ENCODE data around the gene DDRGK1.
"Not testable (repeated sequence)": the region's sequence is repeated elsewhere in the genome, so short reads cannot be mapped to it uniquely, and the experiment has no call there.

The DDRGK1 gene

GRCh38 chr20:3218307-3218988 lies 14.0 kb upstream of the DDRGK1 start:
- TF ChIP-seq, protein P1, sequence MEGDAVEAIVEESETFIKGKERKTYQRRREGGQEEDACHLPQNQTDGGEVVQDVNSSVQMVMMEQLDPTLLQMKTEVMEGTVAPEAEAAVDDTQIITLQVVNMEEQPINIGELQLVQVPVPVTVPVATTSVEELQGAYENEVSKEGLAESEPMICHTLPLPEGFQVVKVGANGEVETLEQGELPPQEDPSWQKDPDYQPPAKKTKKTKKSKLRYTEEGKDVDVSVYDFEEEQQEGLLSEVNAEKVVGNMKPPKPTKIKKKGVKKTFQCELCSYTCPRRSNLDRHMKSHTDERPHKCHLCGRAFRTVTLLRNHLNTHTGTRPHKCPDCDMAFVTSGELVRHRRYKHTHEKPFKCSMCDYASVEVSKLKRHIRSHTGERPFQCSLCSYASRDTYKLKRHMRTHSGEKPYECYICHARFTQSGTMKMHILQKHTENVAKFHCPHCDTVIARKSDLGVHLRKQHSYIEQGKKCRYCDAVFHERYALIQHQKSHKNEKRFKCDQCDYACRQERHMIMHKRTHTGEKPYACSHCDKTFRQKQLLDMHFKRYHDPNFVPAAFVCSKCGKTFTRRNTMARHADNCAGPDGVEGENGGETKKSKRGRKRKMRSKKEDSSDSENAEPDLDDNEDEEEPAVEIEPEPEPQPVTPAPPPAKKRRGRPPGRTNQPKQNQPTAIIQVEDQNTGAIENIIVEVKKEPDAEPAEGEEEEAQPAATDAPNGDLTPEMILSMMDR (IDR thresholded peaks at IDR 0.05; ENCODE audit: insufficient read depth, low read depth, low read length, missing control alignments), result peak; percentile 90
- DNase-seq (ENCODE audit: low read depth), result peak; percentile 73
- H3K4me3 ChIP-seq (ENCODE audit: low read depth, low read length), result no peak overlapping the region

DNA sequence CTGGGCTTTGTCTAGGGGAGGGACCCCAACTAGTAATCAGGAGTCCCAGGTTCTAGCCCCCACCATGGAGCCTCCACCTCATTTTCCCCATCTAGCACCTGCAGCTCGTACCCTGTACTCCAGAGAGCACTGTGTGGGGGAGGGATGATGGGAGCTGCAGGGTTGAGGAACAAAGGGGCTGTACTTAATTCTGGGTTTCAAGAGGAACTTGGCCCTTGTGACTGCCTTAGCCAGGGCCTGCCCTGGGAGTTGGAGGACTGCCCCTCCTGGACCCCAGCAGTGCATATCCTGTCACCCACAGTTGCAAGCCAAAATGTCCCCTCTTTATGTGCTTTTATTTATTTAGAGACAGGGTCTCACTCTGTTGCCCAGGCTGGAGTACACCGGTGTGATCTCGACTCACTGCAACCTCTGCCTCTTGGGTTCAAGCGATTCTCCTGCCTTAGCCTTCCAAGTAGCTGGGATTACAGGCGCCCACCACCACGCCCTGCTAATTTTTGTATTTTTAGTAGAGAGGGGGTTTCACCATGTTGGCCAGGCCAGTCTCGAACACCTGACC lies 11.0 kb upstream of the DDRGK1 start:
- not testable (repeated sequence) for H3K4me3 ChIP-seq (ENCODE audit: low read depth, low read length); DNase-seq (ENCODE audit: low read depth)

GRCh38 chr20:3213226-3213625 lies 8.7 kb upstream of the DDRGK1 start:
- H3K4me3 ChIP-seq (ENCODE audit: low read depth, low read length), result no peak overlapping the region
- no peak for DNase-seq (ENCODE audit: low read depth)
- TF ChIP-seq, protein P1 (IDR thresholded peaks at IDR 0.05; ENCODE audit: insufficient read depth, low read depth, low read length, missing control alignments), result no peak

GRCh38 chr20:3210346-3210745 lies 5.9 kb upstream of the DDRGK1 start:
- TF ChIP-seq, protein P1 (IDR thresholded peaks at IDR 0.05; ENCODE audit: insufficient read depth, low read depth, low read length, missing control alignments), result no peak
- peak overlapping the region; percentile 73 for H3K4me3 ChIP-seq (ENCODE audit: low read depth, low read length)
- DNase-seq (ENCODE audit: low read depth), result no peak

DNA sequence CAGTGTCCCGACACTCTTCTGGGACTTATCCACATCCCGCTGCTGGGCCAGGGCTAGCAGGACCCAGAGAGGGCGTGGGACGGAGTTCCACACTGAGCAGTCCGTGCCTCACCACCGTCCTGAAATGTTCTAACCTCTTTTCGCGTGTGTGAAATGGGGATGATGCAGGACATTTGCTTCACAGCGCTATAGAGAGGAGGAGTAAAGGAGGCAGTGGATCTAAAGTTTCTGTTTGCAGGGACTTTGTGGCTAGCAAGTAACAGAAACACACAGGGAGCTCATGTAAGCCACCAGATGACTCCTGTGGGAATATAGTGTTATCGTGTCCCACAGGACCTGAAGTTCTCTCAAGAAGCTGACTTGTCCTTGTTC lies 5.5 kb upstream of the DDRGK1 start:
- peak; percentile 18 for DNase-seq (ENCODE audit: low read depth)
- TF ChIP-seq, protein P1 (IDR thresholded peaks at IDR 0.05; ENCODE audit: insufficient read depth, low read depth, low read length, missing control alignments), result no peak
- H3K4me3 ChIP-seq (ENCODE audit: low read depth, low read length), result peak overlapping the region; percentile 73

DNA sequence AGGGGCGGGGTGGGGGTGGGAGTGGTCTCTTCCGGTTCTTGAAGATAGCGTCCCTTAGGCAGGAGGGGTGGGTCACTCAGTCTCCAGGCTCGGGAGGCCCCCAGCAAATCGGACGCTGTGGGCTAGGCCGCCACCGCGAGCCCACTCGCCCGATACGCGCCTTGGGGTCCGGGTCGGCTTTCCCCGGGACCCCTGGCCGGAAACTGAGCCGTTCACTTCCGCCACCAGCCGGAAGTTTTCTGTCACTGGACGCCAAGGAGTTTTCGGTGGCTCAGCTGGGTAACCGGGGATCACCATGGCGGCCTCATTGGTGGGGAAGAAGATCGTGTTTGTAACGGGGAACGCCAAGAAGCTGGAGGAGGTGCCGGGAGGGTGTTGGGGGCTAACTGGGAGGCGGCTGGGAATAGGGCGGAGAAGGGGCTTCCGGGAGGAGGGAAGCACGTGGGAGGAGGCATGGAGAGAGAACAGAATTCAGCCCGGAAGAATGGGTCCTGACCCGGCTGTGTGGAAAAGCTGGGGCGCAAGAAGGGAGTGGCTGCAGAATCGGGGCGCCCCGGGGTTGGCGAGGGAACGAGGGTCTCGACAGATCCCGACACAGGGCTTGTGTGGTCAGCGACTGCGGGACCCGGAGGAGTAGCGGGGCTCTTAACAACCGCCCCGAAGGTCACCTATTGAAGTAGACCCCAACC lies 4.9 kb upstream of the DDRGK1 start, which contains the start of gene ITPA:
ITPA (plus strand) TSS at position 242 of the 689 bp plus-strand sequence; CDS start at position 296, 54 bp downstream.
- TF ChIP-seq, protein P1 (IDR thresholded peaks at IDR 0.05; ENCODE audit: insufficient read depth, low read depth, low read length, missing control alignments), result no peak
- DNase-seq (ENCODE audit: low read depth), result peak; percentile 71
- peak within 1 kb of the TSS; percentile 73 for H3K4me3 ChIP-seq (ENCODE audit: low read depth, low read length)

DNA sequence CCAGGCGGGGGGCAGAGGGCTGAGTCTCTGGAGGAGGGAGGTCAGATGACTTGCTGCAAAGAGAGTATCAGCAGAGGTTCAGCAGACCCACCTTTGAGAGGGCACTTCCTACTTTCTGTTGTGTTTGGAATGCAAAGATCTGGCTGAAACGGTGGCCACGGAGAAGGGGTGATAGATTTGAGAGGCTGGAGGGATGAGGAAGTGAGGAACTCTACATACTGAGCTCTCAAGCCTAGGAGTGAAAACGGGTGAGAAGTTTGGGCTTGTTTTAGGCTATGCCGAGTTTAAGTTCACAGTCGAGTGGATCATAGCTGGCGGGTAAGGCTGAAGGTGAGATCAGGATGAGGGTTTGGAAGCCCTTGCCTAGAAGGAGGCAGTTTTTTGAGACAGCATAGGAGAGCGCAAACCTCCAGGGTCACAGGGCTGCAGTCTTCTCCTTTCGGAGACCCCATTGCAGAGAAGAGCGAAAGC lies 4.3 kb upstream of the DDRGK1 start:
- H3K4me3 ChIP-seq (ENCODE audit: low read depth, low read length), result peak overlapping the region; percentile 73
- TF ChIP-seq, protein P1 (IDR thresholded peaks at IDR 0.05; ENCODE audit: insufficient read depth, low read depth, low read length, missing control alignments), result no peak
- peak; percentile 29 for DNase-seq (ENCODE audit: low read depth)

All from GM12865 (cell line).